ENCODE results near the gene ZBTB20. TPM values are rescaled to one million over a fixed set of nuclear protein-coding genes. Genes with fewer than 3 reads are reported as not detected.

The ZBTB20 gene
- total RNA-seq, 1 experiment from 2014 or later = 3.7 TPM

- Histone ChIP-seq H3K27ac (ENCODE audit: low read length) (no peak overlapping the region), H3K4me3 (ENCODE audit: low read length) (no peak overlapping the region), H3K4me1 (ENCODE audit: insufficient read depth, low read length) (no peaks in the 10 kb centered on the region), H3K79me2 (ENCODE audit: low read length) (no peaks in the 10 kb centered on the region), H3K9ac (ENCODE audit: low read length) (no peak overlapping the region), H3K9me3 (ENCODE audit: low read length) (no peaks in the 10 kb centered on the region), H3K9me2 (replicated peaks; ENCODE audit: low read length) (no peaks in the 10 kb centered on the region), H2AFZ (ENCODE audit: low read length) (no peak overlapping the region), H3K36me3 (ENCODE audit: low read depth, low read length) (no peaks in the 10 kb centered on the region), H3K27me3 (ENCODE audit: low read length) (no peaks in the 10 kb centered on the region), H3F3A (ENCODE audit: low read length, unreplicated experiment) (no peaks in the 10 kb centered on the region), H4K20me1 (ENCODE audit: low read length) (no peaks in the 10 kb centered on the region), H3K4me2 (ENCODE audit: low read length) (no peak overlapping the region)
- TF ChIP-seq EZH2 (IDR thresholded peaks at IDR 0.05; ENCODE audit: low read length, unreplicated experiment) = no peak
- TF ChIP-seq EZH2phosphoT487 (IDR thresholded peaks at IDR 0.05; ENCODE audit: borderline replicate concordance, low read length) = no peak
- no peak for TF ChIP-seq CTCF (conservative IDR thresholded peaks at IDR 0.05; ENCODE audit: low read depth, low read length)
- ATAC-seq (no peak), DNase-seq (no peak)
- no TSS peak for BruUV-seq (replicated peaks)
- POLR2A ChIA-PET (ENCODE audit: unreplicated experiment) = no interaction called here
- intact Hi-C loops (cut with micrococcal nuclease) = no loop called here
- CTCF ChIA-PET = no interaction called here
These were observed 299.5 kb downstream of the ZBTB20 start for GRCh38 chr3:114847564-114847963.

DNA sequence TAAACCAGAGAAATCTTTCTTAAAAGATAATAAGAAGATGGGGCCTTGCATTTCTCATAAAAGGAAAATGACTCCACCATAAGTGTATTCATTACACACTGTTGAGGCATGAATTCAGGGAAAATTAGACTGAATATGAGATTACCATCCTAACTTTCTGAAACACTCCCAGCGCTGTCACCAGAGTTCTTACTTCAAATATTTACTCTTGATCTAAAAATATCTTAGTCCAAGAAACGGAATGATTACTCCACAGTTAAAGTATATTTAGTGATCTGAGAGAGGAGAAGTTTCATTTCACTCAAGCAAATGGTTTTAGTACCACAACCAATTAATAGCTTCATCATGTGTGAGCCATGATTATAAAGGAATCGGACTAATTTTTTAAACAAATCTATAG, 300.3 kb downstream of the ZBTB20 start:
- no peaks in the 10 kb centered on the region for H3K9me2 ChIP-seq (replicated peaks; ENCODE audit: low read length)
- CTCF ChIA-PET = no interaction called here
- DNase-seq (no peak), ATAC-seq (no peak)
- H4K20me1 ChIP-seq (ENCODE audit: low read length) = no peaks in the 10 kb centered on the region
- H3K36me3 ChIP-seq (ENCODE audit: low read depth, low read length) = no peaks in the 10 kb centered on the region
- TF ChIP-seq CTCF (conservative IDR thresholded peaks at IDR 0.05; ENCODE audit: low read depth, low read length) = no peak
- TF ChIP-seq EZH2 (IDR thresholded peaks at IDR 0.05; ENCODE audit: low read length, unreplicated experiment) = no peak
- no peak for TF ChIP-seq EZH2phosphoT487 (IDR thresholded peaks at IDR 0.05; ENCODE audit: borderline replicate concordance, low read length)
- no peak overlapping the region for H3K4me2 ChIP-seq (ENCODE audit: low read length)
- no peak overlapping the region for H3K9ac ChIP-seq (ENCODE audit: low read length)
- H3K4me3 ChIP-seq (ENCODE audit: low read length) = no peak overlapping the region
- no TSS peak for BruUV-seq (replicated peaks)
- no peak overlapping the region for H3K27ac ChIP-seq (ENCODE audit: low read length)
- intact Hi-C loops (cut with micrococcal nuclease) = no loop called here
- no peaks in the 10 kb centered on the region for H3K4me1 ChIP-seq (ENCODE audit: insufficient read depth, low read length)
- POLR2A ChIA-PET (ENCODE audit: unreplicated experiment) = no interaction called here
- no peaks in the 10 kb centered on the region for H3K79me2 ChIP-seq (ENCODE audit: low read length)
- H3F3A ChIP-seq (ENCODE audit: low read length, unreplicated experiment) = no peaks in the 10 kb centered on the region
- no peaks in the 10 kb centered on the region for H3K9me3 ChIP-seq (ENCODE audit: low read length)
- H3K27me3 ChIP-seq (ENCODE audit: low read length) = no peaks in the 10 kb centered on the region
- no peak overlapping the region for H2AFZ ChIP-seq (ENCODE audit: low read length)

GRCh38 chr3:114846252-114846651, 300.8 kb downstream of the ZBTB20 start:
- Histone ChIP-seq H3K79me2 (ENCODE audit: low read length) (no peaks in the 10 kb centered on the region), H3K9ac (ENCODE audit: low read length) (no peak overlapping the region), H2AFZ (ENCODE audit: low read length) (no peak overlapping the region), H3K36me3 (ENCODE audit: low read depth, low read length) (no peaks in the 10 kb centered on the region), H3K27me3 (ENCODE audit: low read length) (no peaks in the 10 kb centered on the region), H3K4me2 (ENCODE audit: low read length) (no peak overlapping the region), H3K9me3 (ENCODE audit: low read length) (no peaks in the 10 kb centered on the region), H3F3A (ENCODE audit: low read length, unreplicated experiment) (no peaks in the 10 kb centered on the region), H3K27ac (ENCODE audit: low read length) (no peak overlapping the region), H4K20me1 (ENCODE audit: low read length) (no peaks in the 10 kb centered on the region), H3K4me3 (ENCODE audit: low read length) (no peak overlapping the region), H3K4me1 (ENCODE audit: insufficient read depth, low read length) (no peaks in the 10 kb centered on the region), H3K9me2 (replicated peaks; ENCODE audit: low read length) (no peaks in the 10 kb centered on the region)
- BruUV-seq (replicated peaks) = no TSS peak
- intact Hi-C loops (cut with micrococcal nuclease) = no loop called here
- POLR2A ChIA-PET (ENCODE audit: unreplicated experiment) = no interaction called here
- DNase-seq (no peak), ATAC-seq (no peak)
- CTCF ChIA-PET = no interaction called here
- TF ChIP-seq EZH2phosphoT487 (IDR thresholded peaks at IDR 0.05; ENCODE audit: borderline replicate concordance, low read length) = no peak
- TF ChIP-seq CTCF (conservative IDR thresholded peaks at IDR 0.05; ENCODE audit: low read depth, low read length) = no peak
- no peak for TF ChIP-seq EZH2 (IDR thresholded peaks at IDR 0.05; ENCODE audit: low read length, unreplicated experiment)

Data from PC-3 (cell line).